H9 (cell line): Measurements from ENCODE around the gene RIMBP2. TPM values are rescaled to one million over a fixed set of nuclear protein-coding genes. Genes with fewer than 3 reads are reported as not detected.

ENCODE experiments used
- DNase-seq: peaks from one replicate; pipeline ENCODE4 v3.0.0-alpha.2; 2017
- H2AFZ ChIP-seq: one replicate; pipeline ENCODE4 v1.6.1; 2013; ENCODE audit warnings: mild to moderate bottlenecking, low read length, control low read depth, moderate library complexity
- H2AK5ac ChIP-seq: 2 replicates; pipeline ENCODE4 v1.6.1; 2013; ENCODE audit warnings: low read length, control low read depth, mixed read lengths; ENCODE audit not compliant: insufficient read length
- H2BK120ac ChIP-seq: one replicate; pipeline ENCODE4 v1.6.1; 2013; ENCODE audit warnings: low read depth, mild to moderate bottlenecking, low read length, control low read depth, inconsistent platforms; ENCODE audit not compliant: poor library complexity, severe bottlenecking
- H2BK12ac ChIP-seq: 2 replicates; pipeline ENCODE4 v1.6.1; 2013; ENCODE audit warnings: low read length, control low read depth, mixed read lengths, low read depth; ENCODE audit not compliant: insufficient read length
- H2BK15ac ChIP-seq: 2 replicates; pipeline ENCODE4 v1.6.1; 2013; ENCODE audit warnings: low read depth, low read length, control low read depth
- H2BK20ac ChIP-seq: one replicate; pipeline ENCODE4 v1.6.1; 2013; ENCODE audit warnings: low read depth, mild to moderate bottlenecking, low read length, control low read depth, inconsistent platforms; ENCODE audit not compliant: poor library complexity, severe bottlenecking
- H2BK5ac ChIP-seq: 2 replicates; pipeline ENCODE4 v1.6.1; 2013; ENCODE audit warnings: low read length, control low read depth, mixed read lengths; ENCODE audit not compliant: insufficient read length
- H3K14ac ChIP-seq: 2 replicates; pipeline ENCODE4 v1.6.1; 2013; ENCODE audit warnings: low read length, control low read depth; ENCODE audit not compliant: insufficient read depth
- H3K18ac ChIP-seq: 2 replicates; pipeline ENCODE4 v1.6.1; 2013; ENCODE audit warnings: low read depth, mild to moderate bottlenecking, mixed read lengths, low read length, control low read depth; ENCODE audit not compliant: insufficient read length
- H3K23ac ChIP-seq: 2 replicates; pipeline ENCODE4 v1.6.1; 2013; ENCODE audit warnings: low read length, control low read depth, mixed read lengths, low read depth; ENCODE audit not compliant: insufficient read length
- H3K23me2 ChIP-seq: 2 replicates; pipeline ENCODE4 v1.6.1; 2013; ENCODE audit warnings: low read depth, mild to moderate bottlenecking, mixed read lengths, low read length, control low read depth; ENCODE audit not compliant: insufficient read length, poor library complexity, severe bottlenecking
- H3K27ac ChIP-seq: 2 replicates; pipeline ENCODE4 v1.5.1; 2013; ENCODE audit warnings: low read length, control low read depth, mixed read lengths, low read depth; ENCODE audit not compliant: insufficient read length
- H3K27me3 ChIP-seq: 2 replicates; pipeline ENCODE4 v1.6.1; 2013; ENCODE audit warnings: low read length, control low read depth, inconsistent platforms; ENCODE audit not compliant: insufficient read depth
- H3K4ac ChIP-seq: 2 replicates; pipeline ENCODE4 v1.6.1; 2013; ENCODE audit warnings: low read depth, mild to moderate bottlenecking, control low read depth, inconsistent platforms, low read length, moderate library complexity
- H3K4me1 ChIP-seq: 2 replicates; pipeline ENCODE4 v1.6.1; 2013; ENCODE audit warnings: low read length, control low read depth, inconsistent platforms; ENCODE audit not compliant: insufficient read depth
- H3K4me2 ChIP-seq: 2 replicates; pipeline ENCODE4 v1.6.1; 2013; ENCODE audit warnings: low read length, control low read depth, mixed read lengths; ENCODE audit not compliant: insufficient read length, insufficient read depth
- H3K56ac ChIP-seq: 2 replicates; pipeline ENCODE4 v1.6.1; 2013; ENCODE audit warnings: low read depth, mild to moderate bottlenecking, mixed read lengths, low read length, control low read depth; ENCODE audit not compliant: insufficient read length
- H3K79me1 ChIP-seq: 2 replicates; pipeline ENCODE4 v1.6.1; 2013; ENCODE audit warnings: low read depth, mild to moderate bottlenecking, moderate library complexity, low read length, control low read depth, inconsistent platforms; ENCODE audit not compliant: insufficient read depth, poor library complexity, severe bottlenecking
- H3K79me2 ChIP-seq: 2 replicates; pipeline ENCODE4 v1.6.1; 2013; ENCODE audit warnings: low read length, control low read depth, inconsistent platforms; ENCODE audit not compliant: insufficient read depth
- H3K9ac ChIP-seq: 2 replicates; pipeline ENCODE4 v1.6.1; 2013; ENCODE audit warnings: low read length, control low read depth, mixed read lengths; ENCODE audit not compliant: insufficient read length; ENCODE audit errors: extremely low read depth
- H3K9me3 ChIP-seq: one replicate; pipeline ENCODE4 v1.6.1; 2013; ENCODE audit warnings: low read depth, low read length, inconsistent platforms; ENCODE audit not compliant: control insufficient read depth
- H3T11ph ChIP-seq: one replicate; pipeline ENCODE4 v1.6.1; 2013; ENCODE audit warnings: mild to moderate bottlenecking, low read length, control low read depth, inconsistent platforms
- H4K20me1 ChIP-seq: one replicate; pipeline ENCODE4 v1.6.1; 2013; ENCODE audit not compliant: control insufficient read depth, insufficient read length, insufficient read depth
- H4K5ac ChIP-seq: 2 replicates; pipeline ENCODE4 v1.6.1; 2013; ENCODE audit warnings: low read depth, mild to moderate bottlenecking, mixed read lengths, low read length, control low read depth; ENCODE audit not compliant: insufficient read length
- H4K8ac ChIP-seq: replicated peaks from 2 replicates; pipeline ENCODE4 v1.6.1; 2013; ENCODE audit warnings: low read length, control low read depth, mixed read lengths, low read depth; ENCODE audit not compliant: insufficient read length
- H4K91ac ChIP-seq: 2 replicates; pipeline ENCODE4 v1.6.1; 2013; ENCODE audit warnings: low read depth, mild to moderate bottlenecking, moderate library complexity, mixed read lengths, low read length, control low read depth; ENCODE audit not compliant: insufficient read length
- H3K27ac Mint-ChIP-seq, 3 experiments: 2 replicates in 2 of 3; 3 replicates in 1 of 3; pipeline ENCODE4 v1.8.0; 2020 to 2021; ENCODE audit warnings: mixed read lengths in 3 of 3, mild to moderate bottlenecking in 1 of 3, moderate library complexity in 1 of 3
- H3K27me3 Mint-ChIP-seq: 2 replicates; pipeline ENCODE4 v1.8.0; 2021; ENCODE audit warnings: low read depth, mild to moderate bottlenecking, moderate library complexity, mixed read lengths
- H3K36me3 Mint-ChIP-seq, 3 experiments: 2 replicates in 2 of 3; 3 replicates in 1 of 3; pipeline ENCODE4 v1.8.0; 2020 to 2021; ENCODE audit warnings: low read depth in 3 of 3, mixed read lengths in 3 of 3; ENCODE audit not compliant: insufficient read depth in 1 of 3
- H3K4me1 Mint-ChIP-seq, 2 experiments: 2 replicates each; pipeline ENCODE4 v1.8.0; 2020; ENCODE audit warnings: mixed read lengths in 2 of 2
- H3K4me3 Mint-ChIP-seq, 2 experiments: 2 replicates in 1 of 2; 3 replicates in 1 of 2; pipeline ENCODE4 v1.8.0; 2020 to 2021; ENCODE audit warnings: mild to moderate bottlenecking in 2 of 2, mixed read lengths in 2 of 2, moderate library complexity in 1 of 2
- H3K9me3 Mint-ChIP-seq, 2 experiments: 2 replicates in 1 of 2; 3 replicates in 1 of 2; pipeline ENCODE4 v1.8.0; 2020; ENCODE audit warnings: mild to moderate bottlenecking in 2 of 2, mixed read lengths in 2 of 2, moderate library complexity in 1 of 2
- WGBS: extraction: QIAGEN DNeasy Blood & Tissue Kit; methylation state at CpG from one replicate; pipeline ENCODE4 v1.1.7; 2013; ENCODE audit warnings: missing lambda C conversion rate, low lambda C conversion rate, mixed read lengths; ENCODE audit not compliant: insufficient read length; ENCODE audit errors: extremely low coverage; 5-methylcytosine and 5-hydroxymethylcytosine counted together
- total RNA-seq: library from RNA; stranded (reverse); gene quantifications from 2 replicates; pipeline ENCODE4 v1.2.1, GENCODE V29; 2021
- TF ChIP-seq, protein P1 (sequence below): fragments of 200-600 bp; sonication (generic); conservative IDR thresholded peaks from 3 replicates; pipeline ENCODE4 v1.8.0; 2021; ENCODE audit warnings: antibody characterized with exemption, mild to moderate bottlenecking

The RIMBP2 gene
- total RNA-seq, 1 experiment from 2014 or later = 0.70 TPM

DNA sequence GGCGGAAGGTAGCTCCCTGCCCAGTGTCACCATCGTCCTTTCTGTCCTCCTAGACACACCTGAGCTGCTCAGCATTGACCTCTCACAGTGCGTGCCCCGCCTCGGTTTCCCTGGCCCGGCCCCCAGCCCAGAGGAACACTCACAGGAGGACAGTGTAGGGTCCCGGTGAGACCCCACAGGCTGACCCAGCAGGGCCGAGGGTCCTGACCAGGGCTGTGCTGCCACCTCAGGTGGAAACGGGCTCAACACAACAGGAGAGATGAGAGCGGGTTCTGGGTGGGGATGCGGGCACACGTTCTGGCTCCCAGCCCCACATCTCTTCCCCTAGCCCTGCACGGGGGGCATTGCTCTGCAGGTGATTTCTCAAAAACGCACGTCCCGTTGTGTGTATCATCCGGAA lies 280.3 kb downstream of the RIMBP2 start:
- Histone ChIP-seq H3K9ac (no peak overlapping the region), H3K56ac (no peak overlapping the region), H2AFZ (no peak overlapping the region), H3K14ac (no peak overlapping the region), H4K8ac (no peak overlapping the region), H2BK12ac (no peak overlapping the region), H2BK15ac (no peak overlapping the region), H3K4me2 (no peak overlapping the region), H3K23ac (no peak overlapping the region), H2BK120ac (no peak overlapping the region), H3K27me3 (no peaks in the 10 kb centered on the region), H4K5ac (no peak overlapping the region), H3K79me1 (no peaks in the 10 kb centered on the region), H2BK20ac (no peak overlapping the region), H2BK5ac (no peak overlapping the region), H3T11ph (no peak overlapping the region), H3K23me2 (no peaks in the 10 kb centered on the region), H3K4ac (no peak overlapping the region), H3K27ac (no peak overlapping the region), H3K9me3 (no peaks in the 10 kb centered on the region), H4K91ac (no peak overlapping the region), H2AK5ac (no peak overlapping the region), H4K20me1 (no peaks in the 10 kb centered on the region), H3K4me1 (no peaks in the 10 kb centered on the region), H3K18ac (no peak overlapping the region), H3K79me2 (no peaks in the 10 kb centered on the region)
- no peak overlapping the region for H3K4me3 Mint-ChIP-seq
- H3K27me3 Mint-ChIP-seq = peaks cover 2% of the 10 kb centered on the region; the same call in 1 of the 2 replicates
- WGBS = no CpG with 5 or more reads among the region's 17 CpGs
- H3K9me3 Mint-ChIP-seq = peaks cover 6 to 9% of the 10 kb centered on the region in 2 experiments; a peak in 4 of 5 replicates
- no peaks in the 10 kb centered on the region for H3K4me1 Mint-ChIP-seq
- H3K27ac Mint-ChIP-seq = no peak overlapping the region; a peak in 1 of 7 replicates
- no peak for DNase-seq
- H3K36me3 Mint-ChIP-seq = no peaks in the 10 kb centered on the region; a peak in 1 of 7 replicates
- TF ChIP-seq, protein P1, sequence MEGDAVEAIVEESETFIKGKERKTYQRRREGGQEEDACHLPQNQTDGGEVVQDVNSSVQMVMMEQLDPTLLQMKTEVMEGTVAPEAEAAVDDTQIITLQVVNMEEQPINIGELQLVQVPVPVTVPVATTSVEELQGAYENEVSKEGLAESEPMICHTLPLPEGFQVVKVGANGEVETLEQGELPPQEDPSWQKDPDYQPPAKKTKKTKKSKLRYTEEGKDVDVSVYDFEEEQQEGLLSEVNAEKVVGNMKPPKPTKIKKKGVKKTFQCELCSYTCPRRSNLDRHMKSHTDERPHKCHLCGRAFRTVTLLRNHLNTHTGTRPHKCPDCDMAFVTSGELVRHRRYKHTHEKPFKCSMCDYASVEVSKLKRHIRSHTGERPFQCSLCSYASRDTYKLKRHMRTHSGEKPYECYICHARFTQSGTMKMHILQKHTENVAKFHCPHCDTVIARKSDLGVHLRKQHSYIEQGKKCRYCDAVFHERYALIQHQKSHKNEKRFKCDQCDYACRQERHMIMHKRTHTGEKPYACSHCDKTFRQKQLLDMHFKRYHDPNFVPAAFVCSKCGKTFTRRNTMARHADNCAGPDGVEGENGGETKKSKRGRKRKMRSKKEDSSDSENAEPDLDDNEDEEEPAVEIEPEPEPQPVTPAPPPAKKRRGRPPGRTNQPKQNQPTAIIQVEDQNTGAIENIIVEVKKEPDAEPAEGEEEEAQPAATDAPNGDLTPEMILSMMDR = no peak
